Left ventricle myocardium superior (tissue), 1 donor: Measurements from ENCODE around the gene CYP27B1. TPM values are rescaled to one million over a fixed set of nuclear protein-coding genes. Genes with fewer than 3 reads are reported as not detected.
A peak's percentile ranks its signal among the peaks of the same experiment; 100 is the strongest.

Experiments used
- ATAC-seq: fragments of 200-7000 bp; cut with Tn5 transposase; one replicate; pipeline ENCODE4 v1.9.1; 2020; ENCODE audit warnings: mild to moderate bottlenecking, moderate library complexity
- DNase-seq: peaks from one replicate; pipeline ENCODE4 v3.0.0-alpha.2; 2020
- intact Hi-C: fragments of 100-400 bp; cut with micrococcal nuclease; formaldehyde crosslinking; loops from one replicate; pipeline ENCODE4 v1.11.0; 2022
- total RNA-seq: library from RNA; stranded (reverse); fragmentation: NEBNext Ultra II Directional; extraction: Animal tissue kit (Norgen Biotek cat#: 25700); gene quantifications from one replicate; pipeline ENCODE4 v1.2.1, GENCODE V29; 2021
- donor health status: DM: no; HTN: yes; CAD: no; lungs with severe emphysema.

Gene CYP27B1
- total RNA-seq, 1 donor from 2014 or later = not detected

GRCh38 chr12:57755454-57756372 is 11.2 kb downstream of the CYP27B1 start:
- intact Hi-C loops = no loop called here

GRCh38 chr12:57755194-57755453 is 11.8 kb downstream of the CYP27B1 start:
- intact Hi-C loops = no loop called here
- ATAC-seq = no peak
- no peak for DNase-seq

More at GRCh38 chr12:57755454-57756372, 11.2 kb downstream of the CYP27B1 start:
- peak; percentile 59 for DNase-seq
- no peak for ATAC-seq

- intact Hi-C loops = no loop called here
- peak; percentile 5 for ATAC-seq
- DNase-seq = peak; percentile 71
These were observed 12.3 kb downstream of the CYP27B1 start, which contains the start of gene MARCHF9 for GRCh38 chr12:57754411-57755193. Gene MARCHF9 (plus strand): TSS chr12:57755103. CDS start chr12:57755529, 426 bp downstream.

DNA sequence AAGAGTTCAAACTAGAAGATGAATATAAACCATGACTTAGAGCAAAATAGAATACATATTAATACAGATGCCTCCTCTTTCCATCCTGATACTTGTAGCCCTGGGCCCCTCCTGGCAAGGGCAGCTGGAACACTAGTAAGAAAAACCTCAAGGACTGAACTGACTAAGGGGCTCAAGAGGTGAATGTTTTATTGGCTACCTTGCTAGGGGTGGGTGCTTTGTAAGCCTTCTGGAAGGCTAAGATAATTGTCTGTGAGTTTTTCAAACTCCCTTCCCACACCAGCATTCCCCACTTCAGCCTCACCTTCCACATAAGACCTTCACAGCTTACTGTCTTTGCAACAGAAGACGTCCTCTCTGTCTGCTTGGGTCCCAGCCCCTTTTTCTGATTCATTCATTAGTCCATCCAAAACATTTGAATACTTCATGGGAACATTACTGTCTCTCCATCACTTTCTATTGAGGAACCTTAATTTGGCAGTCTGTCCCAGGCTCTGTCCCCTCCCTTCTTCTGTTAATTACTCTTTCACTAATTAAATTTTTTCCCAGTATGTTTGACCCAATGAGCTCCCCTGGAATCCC is 13.0 kb downstream of the CYP27B1 start:
- DNase-seq = no peak
- intact Hi-C loops = no loop called here
- ATAC-seq = no peak

DNA sequence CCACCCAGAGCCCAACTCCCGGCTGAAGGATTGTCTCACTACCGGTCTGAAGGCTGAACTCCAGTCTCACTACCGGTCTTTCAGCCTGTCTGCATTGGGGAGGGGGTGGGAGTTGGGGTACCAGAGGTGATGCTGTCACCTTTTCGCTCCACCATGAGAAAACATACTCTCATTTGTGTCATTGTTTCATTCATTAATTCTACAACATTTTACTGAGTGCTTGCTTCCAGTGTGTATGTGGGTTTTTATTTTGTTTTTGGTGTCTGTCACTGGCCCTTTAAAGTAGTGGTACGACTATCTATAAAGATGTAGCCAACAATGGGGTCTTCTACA is 14.2 kb downstream of the CYP27B1 start:
- no peak for DNase-seq
- intact Hi-C loops = no loop called here
- no peak for ATAC-seq

DNA sequence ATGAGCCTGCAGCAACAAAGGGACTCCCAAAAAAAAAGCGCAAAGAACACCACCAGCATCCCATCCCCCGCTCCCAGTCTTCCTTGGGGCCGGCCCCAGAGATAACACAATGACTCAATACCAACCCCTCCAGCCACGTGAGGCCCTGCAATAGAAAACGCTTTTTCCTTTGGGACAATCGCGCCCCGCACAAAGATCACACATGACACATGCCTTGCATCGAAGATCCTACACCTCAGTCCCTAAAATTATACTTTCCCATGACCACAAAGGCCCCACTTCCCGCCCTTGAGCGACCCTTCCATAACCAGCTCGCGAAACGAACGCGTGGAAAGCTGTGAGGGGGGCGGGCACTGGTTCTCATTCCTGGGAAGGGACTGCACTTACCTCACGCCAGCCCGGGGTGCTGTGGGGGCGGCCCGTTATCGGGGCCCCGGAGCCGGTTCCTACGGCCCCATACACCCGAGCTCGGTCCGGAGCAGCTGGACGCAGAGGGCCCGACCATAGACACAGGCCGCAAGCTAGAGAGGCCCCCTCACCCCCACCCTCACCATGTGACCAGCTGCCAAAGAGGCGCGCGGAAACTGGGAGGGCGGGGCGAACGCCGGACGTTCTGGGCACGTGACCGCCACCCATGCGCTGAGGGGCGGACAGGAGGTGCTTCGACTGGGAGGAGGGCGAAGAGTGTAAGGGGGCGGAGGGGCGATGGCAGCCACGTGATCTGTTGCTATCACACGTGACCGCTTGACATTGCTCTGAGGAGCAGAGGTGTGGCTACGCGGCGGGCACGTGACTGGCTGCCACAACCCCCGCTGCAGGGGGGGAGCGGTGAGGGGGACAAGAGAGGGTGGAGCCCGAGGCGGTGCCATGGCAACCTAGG is 14.8 kb downstream of the CYP27B1 start, which contains the start of gene CDK4:
Gene CDK4, minus strand, starts transcription at position 523 of the 880 bp plus-strand sequence. CDS start 593 bp downstream, outside the sequence.
- DNase-seq = peak; percentile 99
- intact Hi-C loops = no loop called here
- ATAC-seq = peak; percentile 89

GRCh38 chr12:57751432-57751787 is 15.5 kb downstream of the CYP27B1 start:
- no peak for DNase-seq
- ATAC-seq = no peak
- intact Hi-C loops = no loop called here

GRCh38 chr12:57750561-57751431 is 16.1 kb downstream of the CYP27B1 start:
- DNase-seq (no peak), ATAC-seq (no peak)
- intact Hi-C loops = no loop called here

DNA sequence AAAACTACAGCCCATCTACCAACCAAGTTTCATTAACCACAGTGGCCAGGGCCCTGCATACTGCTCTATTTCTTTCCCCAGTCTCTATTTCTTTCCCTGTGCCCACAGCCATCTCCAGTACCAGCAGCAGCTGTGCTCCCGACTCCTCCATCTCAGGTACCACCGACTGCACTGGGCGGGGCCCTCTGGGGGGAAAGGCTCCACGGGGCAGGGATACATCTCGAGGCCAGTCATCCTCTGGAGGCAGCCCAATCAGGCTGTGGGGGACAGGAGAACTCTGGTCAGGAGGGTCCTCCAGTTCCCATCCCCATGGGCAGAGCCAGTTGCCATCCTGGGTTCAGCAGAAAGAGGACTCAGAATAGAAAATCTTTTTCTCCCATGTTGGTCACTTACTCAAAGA is 17.8 kb downstream of the CYP27B1 start:
- intact Hi-C loops = no loop called here
- no peak for ATAC-seq
- no peak for DNase-seq

- no peak for DNase-seq
- intact Hi-C loops = no loop called here
- no peak for ATAC-seq
These were observed 20.9 kb downstream of the CYP27B1 start for GRCh38 chr12:57746025-57746424.

- intact Hi-C loops = no loop called here
- DNase-seq (no peak), ATAC-seq (peak; percentile 2)
These were observed 21.4 kb downstream of the CYP27B1 start for GRCh38 chr12:57745485-57745881.

GRCh38 chr12:57744777-57745484 is 21.9 kb downstream of the CYP27B1 start, which contains the start of gene TSPAN31:
Gene TSPAN31 (plus strand): TSS chr12:57745039. CDS start chr12:57745155, 116 bp downstream.
- intact Hi-C loops = no loop called here
- ATAC-seq (peak; percentile 94), DNase-seq (peak; percentile 97)

- intact Hi-C loops = no loop called here
- peak; percentile 58 for ATAC-seq
These were observed 22.6 kb downstream of the CYP27B1 start for GRCh38 chr12:57744194-57744776.

DNA sequence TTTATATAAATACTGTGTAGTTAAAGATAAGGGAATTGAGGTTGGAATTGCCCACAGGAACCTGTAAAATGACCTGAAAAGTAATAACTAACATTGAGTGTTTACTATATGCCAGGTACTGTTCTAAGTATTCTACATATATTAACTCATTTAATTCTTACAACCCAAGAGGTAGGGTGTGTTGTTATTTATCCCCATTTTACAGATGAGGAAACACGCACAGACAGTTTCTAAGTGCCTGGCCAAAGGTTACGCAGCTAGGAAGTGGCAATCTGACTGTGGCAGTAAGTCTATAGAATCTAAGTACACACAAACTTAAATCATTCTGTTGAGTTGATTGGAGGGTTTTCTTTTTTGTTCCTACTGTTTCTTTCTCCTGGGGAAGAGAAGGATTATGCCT is 23.1 kb downstream of the CYP27B1 start:
- DNase-seq = no peak
- intact Hi-C loops = no loop called here
- no peak for ATAC-seq

More at GRCh38 chr12:57744194-57744776, 22.6 kb downstream of the CYP27B1 start:
- DNase-seq = peak; percentile 73

GRCh38 chr12:57741844-57742738 is 24.8 kb downstream of the CYP27B1 start:
- no peak for ATAC-seq
- intact Hi-C loops = no loop called here
- DNase-seq = no peak

GRCh38 chr12:57741413-57741789 is 25.5 kb downstream of the CYP27B1 start:
- DNase-seq (no peak), ATAC-seq (peak; percentile 4)
- intact Hi-C loops = no loop called here
